ENCODE measurements around the gene C4orf50.

DNA sequence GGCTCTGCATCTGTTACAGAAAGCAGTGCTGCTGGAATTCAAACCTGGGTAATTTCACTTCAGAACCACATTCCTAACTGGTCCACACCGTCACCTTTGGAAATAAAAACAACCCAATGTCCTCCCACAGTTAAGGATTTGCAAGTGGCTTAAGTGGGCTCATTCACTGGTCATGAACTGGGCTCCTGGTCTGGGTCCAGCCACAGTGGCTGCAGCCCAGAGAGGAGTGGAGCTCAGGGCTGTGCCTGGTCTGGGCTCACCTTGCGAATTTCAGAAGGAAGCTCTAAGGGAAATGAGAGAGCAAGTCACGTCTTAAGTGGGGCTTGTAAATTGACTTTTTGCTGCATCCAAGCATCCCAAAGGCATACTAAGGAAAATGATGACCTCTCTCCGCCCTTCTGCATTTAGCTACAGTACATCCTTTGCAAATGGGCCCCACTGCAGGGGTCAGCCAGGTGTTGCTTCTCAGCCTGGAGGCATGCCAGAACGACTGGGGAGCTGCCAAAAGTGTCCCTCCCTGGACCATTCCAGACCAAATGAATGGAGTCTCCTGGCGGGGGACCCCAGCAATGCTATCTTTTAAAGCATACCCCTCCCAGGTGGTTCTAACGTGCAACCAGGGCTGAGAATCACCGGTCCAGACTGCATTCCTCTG, 99.8 kb downstream of the C4orf50 start:
- TF ChIP-seq, protein P1, sequence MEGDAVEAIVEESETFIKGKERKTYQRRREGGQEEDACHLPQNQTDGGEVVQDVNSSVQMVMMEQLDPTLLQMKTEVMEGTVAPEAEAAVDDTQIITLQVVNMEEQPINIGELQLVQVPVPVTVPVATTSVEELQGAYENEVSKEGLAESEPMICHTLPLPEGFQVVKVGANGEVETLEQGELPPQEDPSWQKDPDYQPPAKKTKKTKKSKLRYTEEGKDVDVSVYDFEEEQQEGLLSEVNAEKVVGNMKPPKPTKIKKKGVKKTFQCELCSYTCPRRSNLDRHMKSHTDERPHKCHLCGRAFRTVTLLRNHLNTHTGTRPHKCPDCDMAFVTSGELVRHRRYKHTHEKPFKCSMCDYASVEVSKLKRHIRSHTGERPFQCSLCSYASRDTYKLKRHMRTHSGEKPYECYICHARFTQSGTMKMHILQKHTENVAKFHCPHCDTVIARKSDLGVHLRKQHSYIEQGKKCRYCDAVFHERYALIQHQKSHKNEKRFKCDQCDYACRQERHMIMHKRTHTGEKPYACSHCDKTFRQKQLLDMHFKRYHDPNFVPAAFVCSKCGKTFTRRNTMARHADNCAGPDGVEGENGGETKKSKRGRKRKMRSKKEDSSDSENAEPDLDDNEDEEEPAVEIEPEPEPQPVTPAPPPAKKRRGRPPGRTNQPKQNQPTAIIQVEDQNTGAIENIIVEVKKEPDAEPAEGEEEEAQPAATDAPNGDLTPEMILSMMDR (IDR thresholded peaks at IDR 0.05), result no peak
- TF ChIP-seq POLR2A (IDR thresholded peaks at IDR 0.05), result no peak

All from suprapubic skin (tissue), 3 donors.